Keratinocyte (primary cell): ENCODE results near the gene RBM22. TPM values are rescaled to one million over a fixed set of nuclear protein-coding genes. Genes with fewer than 3 reads are reported as not detected.

Experiments
- DNase-seq: peaks from one replicate; pipeline ENCODE4 v3.0.0-alpha.2; 2011; ENCODE audit warnings: low read depth, missing footprints, low spot score
- FAIRE-seq: peaks from 2 replicates; lab custom pipeline; 2011; peaks lifted over from hg19 to GRCh38; lab: Jason Lieb, UNC
- H2AFZ ChIP-seq: 2 replicates; pipeline ENCODE4 v1.6.0; 2012; ENCODE audit warnings: low read length, control low read depth, inconsistent platforms; ENCODE audit not compliant: control insufficient read depth
- H3K27ac ChIP-seq: 2 replicates; pipeline ENCODE4 v1.5.1; 2011; ENCODE audit warnings: low read length; ENCODE audit not compliant: control insufficient read depth, insufficient read depth
- H3K27me3 ChIP-seq: 3 replicates; pipeline ENCODE4 v1.6.0; 2011; ENCODE audit warnings: low read length; ENCODE audit not compliant: control insufficient read depth, insufficient read depth; ENCODE audit errors: extremely low read depth
- H3K36me3 ChIP-seq, 2 experiments: 2 replicates in 1 of 2; 3 replicates in 1 of 2; pipeline ENCODE4 v1.5.1; 2011; ENCODE audit warnings: low read length in 2 of 2, mild to moderate bottlenecking in 1 of 2; ENCODE audit not compliant: control insufficient read depth in 2 of 2, insufficient read depth in 2 of 2; ENCODE audit errors: extremely low read depth in 1 of 2
- H3K4me1 ChIP-seq: 3 replicates; pipeline ENCODE4 v1.5.1; 2011; ENCODE audit warnings: low read length; ENCODE audit not compliant: control insufficient read depth, insufficient read depth; ENCODE audit errors: extremely low read depth
- H3K4me2 ChIP-seq: 3 replicates; pipeline ENCODE4 v1.6.0; 2011; ENCODE audit warnings: low read depth, low read length; ENCODE audit not compliant: control insufficient read depth, insufficient read depth; ENCODE audit errors: extremely low read depth
- H3K4me3 ChIP-seq, 3 experiments: fragments of 200-600 bp in 1 of 3; sonication (generic) in 1 of 3; 2 replicates in 2 of 3; 3 replicates in 1 of 3; pipeline ENCODE4 v1.5.1; 2011 to 2016; ENCODE audit warnings: low read length in 3 of 3, mild to moderate bottlenecking in 3 of 3, control low read depth in 2 of 3, inconsistent platforms in 1 of 3, low read depth in 1 of 3, mixed read lengths in 1 of 3, mixed run types in 1 of 3, moderate library complexity in 1 of 3; ENCODE audit not compliant: control insufficient read depth in 2 of 3, insufficient read depth in 2 of 3; ENCODE audit errors: extremely low read depth in 1 of 3
- H3K79me2 ChIP-seq: 2 replicates; pipeline ENCODE4 v1.6.0; 2012; ENCODE audit warnings: low read length; ENCODE audit not compliant: control insufficient read depth, insufficient read depth
- H3K9ac ChIP-seq: 3 replicates; pipeline ENCODE4 v1.6.0; 2011; ENCODE audit warnings: low read length; ENCODE audit not compliant: control insufficient read depth, insufficient read depth; ENCODE audit errors: extremely low read depth
- H3K9me1 ChIP-seq: 3 replicates; pipeline ENCODE4 v1.6.0; 2011; ENCODE audit warnings: low read length; ENCODE audit not compliant: control insufficient read depth, insufficient read depth; ENCODE audit errors: extremely low read depth
- H3K9me3 ChIP-seq: 2 replicates; pipeline ENCODE4 v1.5.1; 2012; ENCODE audit warnings: low read depth, low read length; ENCODE audit not compliant: control insufficient read depth
- H4K20me1 ChIP-seq: 3 replicates; pipeline ENCODE4 v1.6.0; 2011; ENCODE audit warnings: low read length; ENCODE audit not compliant: control insufficient read depth, insufficient read depth; ENCODE audit errors: extremely low read depth
- CTCF ChIP-seq, 3 experiments: IDR thresholded peaks in 1 of 3; conservative IDR thresholded peaks in 1 of 3; optimal IDR thresholded peaks in 1 of 3; 2 replicates in 2 of 3; 3 replicates in 1 of 3; pipeline versions ENCODE3 to v1.5.1; 2011; ENCODE audit warnings: low read length in 3 of 3, mild to moderate bottlenecking in 3 of 3, moderate library complexity in 2 of 3, control low read depth in 1 of 3, inconsistent platforms in 1 of 3; ENCODE audit not compliant: insufficient read depth in 2 of 3; ENCODE audit errors: extremely low read depth in 1 of 3
- EZH2 ChIP-seq: IDR thresholded peaks from one replicate; pipeline ENCODE4 v1.6.1; 2012; ENCODE audit warnings: inconsistent platforms, mild to moderate bottlenecking, low read length, moderate library complexity
- dilution Hi-C: fragments of 300-500 bp; cut with MboI; formaldehyde crosslinking; loops from one replicate; pipeline ENCODE4 v1.7.0; 2020; ENCODE audit warnings: low sequenced_read_pairs; ENCODE audit not compliant: extremely low pct_ligation_motif_present
- polyA plus RNA-seq, 5 experiments: library from polyadenylated mRNA; depleted of rRNA in 3 of 5; stranded (reverse) in 3 of 5; stranded (forward) in 1 of 5; unstranded in 1 of 5; fragments of >200 nt; gene quantifications; 1 replicate in 1 of 5; 2 replicates in 3 of 5; 3 replicates in 1 of 5; pipeline versions ENCODE4 v1.2.1 to v1.2.3, GENCODE V29; 2011 to 2012; ENCODE audit warnings: missing spikeins in 2 of 5, low read depth in 1 of 5, low replicate concordance in 1 of 5

RBM22 gene
- polyA plus RNA-seq, 1 donor (not counting 4 experiments of a cell fraction or from before 2014, with no cell fraction given), result 34.7 TPM

GRCh38 chr5:150661086-150661485 is 39.8 kb downstream of the RBM22 start, which contains the start of gene MYOZ3:
MYOZ3 (plus strand) TSS chr5:150661251; CDS start chr5:150662942, 1,691 bp downstream.
- Histone ChIP-seq H3K27ac (no peak within 1 kb of the TSS), H3K27me3 (no peaks in the 10 kb centered on the region), H3K79me2 (no peaks in the 10 kb centered on the region), H3K36me3 (no peaks in the 10 kb centered on the region), H3K4me1 (peaks cover 14% of the 10 kb centered on the region), H3K9ac (no peak within 1 kb of the TSS), H3K9me3 (no peaks in the 10 kb centered on the region), H3K9me1 (no peaks in the 10 kb centered on the region), H3K4me3 (no peak within 1 kb of the TSS), H4K20me1 (no peaks in the 10 kb centered on the region), H2AFZ (no peak within 1 kb of the TSS), H3K4me2 (no peak within 1 kb of the TSS)
- no peak for TF ChIP-seq CTCF (optimal IDR thresholded peaks at IDR 0.05 in 1 of 3, IDR thresholded peaks at IDR 0.05 in 1 of 3, conservative IDR thresholded peaks at IDR 0.05 in 1 of 3; ENCODE audit: extremely low read depth in 1 of 3, insufficient read depth in 2 of 3, low read length in 3 of 3)
- TF ChIP-seq EZH2, result no peak
- DNase-seq (no peak), FAIRE-seq (no peak)
- dilution Hi-C loops, result no loop called here

- no peak overlapping the region for H3K27ac ChIP-seq
- no peak overlapping the region for H3K4me3 ChIP-seq
- no peaks in the 10 kb centered on the region for H3K79me2 ChIP-seq
- dilution Hi-C loops, result no loop called here
- FAIRE-seq (no peak), DNase-seq (no peak)
- H3K27me3 ChIP-seq, result no peaks in the 10 kb centered on the region
- no peaks in the 10 kb centered on the region for H3K9me3 ChIP-seq
- TF ChIP-seq CTCF (optimal IDR thresholded peaks at IDR 0.05 in 1 of 3, IDR thresholded peaks at IDR 0.05 in 1 of 3, conservative IDR thresholded peaks at IDR 0.05 in 1 of 3; ENCODE audit: extremely low read depth in 1 of 3, insufficient read depth in 2 of 3, low read length in 3 of 3), result no peak
- peaks cover 13% of the 10 kb centered on the region for H3K4me1 ChIP-seq
- H4K20me1 ChIP-seq, result no peaks in the 10 kb centered on the region
- H3K36me3 ChIP-seq, result no peaks in the 10 kb centered on the region
- H3K9me1 ChIP-seq, result no peaks in the 10 kb centered on the region
- no peak overlapping the region for H3K9ac ChIP-seq
- H3K4me2 ChIP-seq, result no peak overlapping the region
- no peak overlapping the region for H2AFZ ChIP-seq
These were observed 40.6 kb downstream of the RBM22 start for GRCh38 chr5:150660108-150660831.
